CD4-positive, alpha-beta T cell treated with Interleukin-21 for 1 hour (primary cell): Measurements from ENCODE around the gene DIAPH2.
"Not testable (repeated sequence)": the region's sequence is repeated elsewhere in the genome, so short reads cannot be mapped to it uniquely, and the experiment has no call there.

Experiments used
- DNase-seq: peaks from one replicate; pipeline ENCODE4 v3.0.0-alpha.2; 2020

DIAPH2 gene

DNA sequence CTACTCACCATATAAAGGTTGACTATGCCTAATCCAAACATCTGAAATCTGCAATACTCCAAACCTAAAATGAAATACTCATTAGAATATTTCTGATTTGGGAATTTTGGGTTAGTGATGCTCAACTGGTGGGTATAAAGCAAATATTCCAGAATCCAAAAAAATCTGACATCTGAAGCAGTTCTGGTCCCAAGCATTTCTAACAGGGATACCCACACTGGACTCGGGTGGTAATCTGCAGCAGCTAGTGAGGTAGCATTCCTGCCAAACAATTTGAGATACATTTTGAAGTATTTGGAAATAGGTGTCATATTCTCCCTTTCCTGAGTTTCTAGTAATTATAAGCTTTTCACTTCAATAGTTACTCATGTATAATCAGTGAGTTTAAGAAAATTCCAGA lies 149.5 kb downstream of the DIAPH2 start:
- DNase-seq = no peak

DNA sequence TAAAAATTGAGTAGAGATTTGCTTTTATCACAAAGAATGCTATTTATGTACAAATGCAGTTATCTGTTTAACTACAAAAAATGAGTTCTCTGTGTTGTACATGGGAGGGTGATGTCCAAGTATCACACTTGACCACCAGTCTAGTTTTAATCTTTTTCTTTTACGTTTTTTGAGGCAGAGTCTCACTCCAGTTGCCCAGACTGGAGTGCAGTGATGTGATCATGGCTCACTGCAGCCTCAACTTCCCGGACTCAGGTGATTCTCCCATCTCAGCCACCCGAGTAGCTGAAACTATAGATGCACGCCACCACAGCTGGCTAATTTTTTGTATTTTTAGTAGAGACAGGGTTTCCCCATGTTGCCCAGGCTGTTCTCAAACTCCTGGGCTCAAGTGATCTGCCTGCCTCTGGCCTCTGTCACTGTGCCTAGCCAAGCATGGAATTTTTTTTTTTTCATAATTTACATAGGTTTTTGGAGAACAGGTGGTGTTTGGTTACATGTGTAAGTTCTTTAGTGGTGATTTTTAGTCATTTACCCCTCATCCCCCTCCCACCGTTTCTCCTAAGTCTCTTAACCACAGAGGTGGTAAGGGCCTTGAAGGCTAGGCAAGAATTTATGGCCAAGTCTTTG lies 151.1 kb downstream of the DIAPH2 start:
- no peak for DNase-seq

DNA sequence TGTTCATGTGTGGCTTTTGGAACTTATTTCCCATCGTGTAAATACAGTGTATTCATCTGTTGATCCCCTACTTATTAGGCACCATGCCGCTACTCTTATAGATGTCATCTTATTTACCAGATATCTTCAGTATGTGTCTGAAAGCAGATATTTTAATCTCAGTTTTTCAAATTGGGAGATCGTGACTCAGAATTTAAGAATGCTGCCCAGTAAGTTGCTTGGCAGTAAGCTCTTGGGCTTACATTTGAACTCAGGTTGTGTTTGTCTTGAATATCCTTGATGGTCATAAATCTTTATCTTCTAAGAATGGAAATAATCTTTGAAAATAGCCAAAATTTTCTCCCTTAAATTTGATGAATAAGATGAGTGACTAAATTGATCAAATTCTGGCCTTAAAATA lies 153.2 kb downstream of the DIAPH2 start:
- DNase-seq = no peak

DNA sequence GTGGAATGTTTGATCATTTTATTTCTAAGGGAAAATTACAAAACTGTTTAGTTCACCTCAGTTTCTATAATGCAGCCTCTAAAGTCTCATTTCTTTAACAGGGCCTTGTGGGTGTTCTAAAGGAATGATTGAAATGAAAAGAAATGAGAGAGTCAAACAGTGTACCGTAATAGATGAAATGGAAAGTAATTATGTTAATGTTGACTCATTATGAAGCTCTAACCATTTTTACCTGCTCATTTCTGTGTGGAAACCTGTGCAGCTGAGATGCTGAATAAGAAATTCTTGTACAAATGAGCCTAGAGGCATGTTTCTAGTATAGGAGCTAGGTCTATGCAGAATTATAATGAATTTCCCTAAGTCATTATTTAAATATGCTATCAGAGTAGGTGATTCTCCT lies 153.9 kb downstream of the DIAPH2 start:
- DNase-seq = no peak

DNA sequence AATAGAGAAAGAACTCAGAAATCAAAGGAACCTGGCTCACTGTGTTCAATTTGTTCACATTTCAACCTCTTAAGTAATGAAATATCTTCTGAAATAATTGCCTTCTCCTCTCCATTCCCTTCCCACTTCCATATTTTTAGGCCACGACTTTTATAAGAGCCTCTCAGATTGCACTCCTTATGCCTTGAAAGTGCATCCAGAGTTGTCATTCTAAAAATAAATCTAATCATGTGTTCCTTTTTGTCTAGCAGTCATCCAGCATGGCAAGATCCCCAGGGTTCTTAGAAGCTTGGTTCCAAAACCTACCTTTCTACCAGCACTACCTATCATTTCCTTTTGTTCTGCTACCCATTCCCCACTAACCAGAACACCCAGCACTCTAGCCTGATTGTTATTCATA lies 156.7 kb downstream of the DIAPH2 start:
- DNase-seq = no peak

DNA sequence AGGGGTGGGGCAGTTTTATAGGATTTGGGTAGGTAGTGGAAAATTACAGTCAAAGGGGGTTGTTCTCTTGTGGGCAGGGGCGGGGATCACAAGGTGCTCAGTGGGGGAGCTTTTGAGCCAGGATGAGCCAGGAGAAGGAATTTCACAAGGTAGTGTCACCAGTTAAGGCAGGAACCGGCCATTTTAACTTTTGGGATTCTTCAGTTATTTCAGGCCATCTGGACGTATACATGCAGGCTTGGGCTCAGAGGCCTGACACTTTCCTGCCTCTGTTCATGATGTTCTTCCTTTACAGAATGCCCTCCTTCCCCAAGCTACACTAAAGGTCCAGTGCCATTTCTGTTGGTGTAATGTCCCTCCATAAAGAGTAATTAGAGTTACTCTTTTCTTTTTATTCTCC lies 157.2 kb downstream of the DIAPH2 start:
- not testable (repeated sequence) for DNase-seq

DNA sequence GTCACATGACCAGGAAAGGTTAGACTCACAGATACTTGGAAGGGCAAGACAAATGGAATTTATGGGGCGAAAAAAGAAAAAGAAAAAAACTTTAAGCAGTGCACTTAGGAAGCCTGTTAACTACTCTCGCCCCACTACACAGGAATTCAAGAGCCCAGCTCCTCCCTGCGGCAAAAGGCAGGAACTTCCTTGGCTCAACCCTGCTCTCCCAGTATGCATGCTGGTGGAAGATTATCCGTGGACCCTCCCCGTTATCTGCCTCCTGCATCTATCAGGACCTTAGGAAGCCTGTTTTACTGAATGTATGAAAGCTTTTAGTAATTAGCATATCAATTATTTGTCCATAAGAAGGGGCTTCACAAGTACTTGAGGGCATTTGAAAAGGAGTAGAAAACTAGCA lies 158.9 kb downstream of the DIAPH2 start:
- no peak for DNase-seq

DNA sequence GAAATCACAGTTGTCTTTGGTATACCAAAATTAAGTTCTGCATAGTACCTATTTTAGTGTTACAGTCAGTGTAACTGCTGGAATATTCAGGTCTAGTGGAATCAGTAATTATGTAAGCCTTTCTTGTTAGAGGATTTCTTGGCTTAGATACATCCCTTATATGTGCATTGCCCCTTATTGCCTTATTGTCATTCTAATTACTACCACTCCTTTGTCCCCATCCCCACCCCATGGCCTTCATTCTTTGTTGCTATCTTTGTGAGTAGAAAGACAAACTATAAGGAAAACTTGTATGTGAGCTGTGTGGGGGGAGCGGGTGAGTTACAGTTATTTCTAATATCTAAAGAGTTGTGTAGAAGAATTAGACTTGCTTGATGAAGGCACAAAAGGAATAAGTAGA lies 162.2 kb downstream of the DIAPH2 start:
- DNase-seq = no peak

DNA sequence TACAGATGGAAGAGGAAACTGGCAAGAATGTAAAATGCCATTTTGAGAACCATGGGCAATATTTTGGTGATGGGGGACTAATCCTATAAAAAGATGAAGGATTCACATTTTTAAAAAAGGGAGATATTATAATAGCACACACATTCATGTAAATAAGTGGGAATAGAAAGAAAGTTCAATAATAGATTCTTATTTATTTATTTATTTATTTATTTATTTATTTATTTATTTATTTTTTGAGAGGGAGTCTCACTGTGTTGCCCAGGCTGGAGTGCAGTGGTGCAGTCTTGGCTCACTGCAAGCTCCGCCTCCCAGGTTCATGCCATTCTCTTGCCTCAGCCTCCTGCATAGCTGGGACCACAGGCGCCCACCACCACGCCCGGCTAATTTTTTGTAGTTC lies 174.8 kb downstream of the DIAPH2 start:
- DNase-seq = not testable (repeated sequence)

DNA sequence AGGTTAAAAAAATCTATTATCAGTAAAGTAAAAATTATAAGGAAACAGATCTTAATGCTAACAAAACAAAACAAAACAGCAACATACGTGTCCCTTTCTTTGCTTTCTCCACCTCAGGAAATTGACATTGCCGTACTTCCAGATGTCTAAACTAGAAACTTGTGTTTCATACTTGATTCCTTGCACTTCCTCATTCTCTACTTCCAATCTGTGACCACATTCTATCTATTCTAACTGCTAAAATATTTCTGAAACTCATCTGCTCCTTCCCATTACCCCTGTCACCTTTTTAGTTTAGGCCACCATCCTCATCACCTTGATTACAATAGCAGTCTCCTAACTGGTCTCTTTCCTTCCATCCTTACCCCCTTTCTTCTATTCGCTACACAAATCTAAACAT lies 176.6 kb downstream of the DIAPH2 start:
- DNase-seq = no peak

DNA sequence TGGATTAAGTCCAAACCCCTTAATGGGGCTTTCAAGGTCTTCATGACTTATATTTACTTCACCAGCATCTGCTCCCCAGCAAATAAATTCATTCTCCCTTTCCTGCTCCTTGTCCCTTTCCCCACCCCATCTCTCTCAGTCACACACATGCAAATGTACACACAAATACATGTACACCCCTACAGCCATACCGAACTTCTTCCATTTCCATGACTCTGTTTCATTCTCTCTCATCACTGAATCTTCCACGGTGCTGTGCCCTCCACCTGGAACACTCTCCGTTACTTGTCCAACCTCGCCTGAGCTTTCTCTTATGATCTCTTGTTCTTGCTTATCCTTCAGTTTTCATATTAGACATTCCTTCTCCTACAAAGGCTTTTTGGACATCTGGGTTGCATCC lies 177.0 kb downstream of the DIAPH2 start:
- no peak for DNase-seq

DNA sequence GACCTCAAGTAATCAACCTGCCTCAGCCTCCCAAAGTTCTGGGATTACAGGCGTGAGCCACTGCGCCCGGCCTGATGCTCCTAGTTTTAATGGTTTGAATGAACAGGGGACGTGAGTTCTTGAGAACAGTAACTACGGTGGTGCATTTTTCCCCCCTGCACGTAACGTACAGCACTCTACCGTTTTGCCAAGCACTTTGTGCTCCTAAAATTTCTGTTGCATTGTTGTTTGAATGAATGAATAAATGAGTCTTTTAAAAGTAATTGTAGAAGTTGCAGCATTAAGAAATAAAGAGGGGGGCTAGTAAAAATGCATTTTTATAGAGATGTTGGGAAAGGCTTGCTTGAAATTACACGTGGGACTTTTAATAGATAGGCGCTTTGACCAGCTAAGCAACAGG lies 199.0 kb downstream of the DIAPH2 start, which contains the start of gene RPA4:
Gene RPA4 (plus strand): TSS at position 301 of the 400 bp plus-strand sequence. CDS start 403 bp downstream, outside the sequence.
- no peak for DNase-seq

DNA sequence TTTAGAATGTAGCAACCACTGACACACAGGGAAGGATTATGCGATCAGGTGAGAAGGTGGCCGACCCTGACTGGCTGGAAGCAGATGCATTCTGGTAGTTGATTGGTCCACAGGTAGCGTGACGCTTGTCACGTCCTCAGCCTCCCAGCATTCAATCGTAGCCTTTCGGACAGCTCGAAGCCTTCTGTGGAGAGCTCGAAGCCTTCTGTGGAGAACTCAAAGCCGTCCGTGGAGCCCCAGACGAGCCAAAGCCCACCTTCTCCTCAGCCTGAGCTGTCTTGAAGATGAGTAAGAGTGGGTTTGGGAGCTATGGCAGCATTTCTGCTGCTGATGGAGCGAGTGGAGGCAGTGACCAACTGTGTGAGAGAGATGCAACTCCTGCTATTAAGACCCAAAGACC lies 199.4 kb downstream of the DIAPH2 start:
- no peak for DNase-seq

DNA sequence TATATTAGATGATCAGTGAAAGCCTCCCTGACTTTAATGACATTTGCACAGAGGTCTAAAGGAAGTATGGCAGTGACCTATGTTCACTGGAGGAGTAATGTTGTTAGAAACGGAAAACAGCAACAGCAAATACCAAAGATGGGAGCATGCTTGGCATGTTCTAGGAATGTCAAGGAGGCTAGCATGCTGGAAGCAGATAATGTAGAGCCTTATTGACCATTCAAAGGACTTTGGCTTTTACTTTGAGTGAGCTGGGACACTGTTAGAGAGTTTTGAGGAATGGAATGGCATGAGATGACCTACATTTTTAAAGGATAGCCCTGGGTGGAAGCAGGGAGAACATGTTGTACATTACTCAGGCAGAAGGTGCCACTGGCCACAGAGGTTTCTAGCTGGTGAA lies 205.1 kb downstream of the DIAPH2 start:
- no peak for DNase-seq

DNA sequence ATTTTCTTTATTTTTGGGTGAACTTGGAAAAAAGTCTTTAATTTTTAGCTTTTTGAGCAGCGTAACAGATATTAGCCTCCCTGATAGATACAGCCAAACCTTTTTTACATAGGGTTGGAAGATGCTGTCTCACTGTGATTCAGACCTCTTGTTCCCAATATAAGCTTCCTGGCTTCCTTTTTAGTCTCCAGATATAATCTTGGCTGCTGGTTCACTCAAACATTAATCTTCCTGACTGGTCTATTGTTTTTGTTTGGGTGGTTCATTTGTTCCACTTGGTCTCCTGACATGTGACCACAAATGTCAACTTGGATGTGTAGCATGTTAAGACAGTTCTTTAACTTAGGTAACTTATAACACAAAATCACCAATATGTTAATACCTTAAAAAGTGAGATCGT lies 222.1 kb downstream of the DIAPH2 start:
- DNase-seq = no peak

DNA sequence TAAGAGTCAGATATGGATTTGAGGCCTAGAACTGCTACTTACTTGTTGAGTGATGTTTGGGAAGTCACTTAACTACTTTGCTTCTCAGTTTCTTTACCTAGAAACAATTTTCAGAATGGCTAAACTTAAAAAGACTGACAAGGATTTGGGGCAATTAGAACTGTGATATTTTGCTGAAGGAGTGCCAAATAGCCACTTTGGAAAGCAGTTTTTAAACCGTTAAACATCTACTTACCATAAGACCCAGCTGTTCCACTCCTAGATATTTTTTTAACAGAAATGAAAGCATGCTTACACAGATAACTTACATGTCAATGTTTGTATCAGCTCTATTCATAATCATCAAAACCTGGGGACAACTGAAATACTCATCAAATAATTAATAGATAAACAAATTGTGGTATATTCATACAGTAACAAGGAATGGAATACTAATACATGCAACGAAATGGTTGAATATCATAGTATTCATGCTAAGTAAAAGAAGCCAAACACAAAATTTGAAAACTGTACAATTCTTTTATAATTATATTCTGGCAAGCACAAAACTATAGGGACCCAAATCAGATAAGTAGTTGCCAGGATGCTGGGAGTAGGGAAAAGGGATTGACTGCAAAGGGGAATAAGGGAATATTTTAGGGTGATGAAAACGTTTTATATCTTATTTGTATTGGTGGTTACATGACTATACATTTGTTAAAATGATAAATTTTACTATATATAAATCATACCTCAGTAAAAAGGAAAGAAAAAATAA lies 223.1 kb downstream of the DIAPH2 start:
- no peak for DNase-seq

DNA sequence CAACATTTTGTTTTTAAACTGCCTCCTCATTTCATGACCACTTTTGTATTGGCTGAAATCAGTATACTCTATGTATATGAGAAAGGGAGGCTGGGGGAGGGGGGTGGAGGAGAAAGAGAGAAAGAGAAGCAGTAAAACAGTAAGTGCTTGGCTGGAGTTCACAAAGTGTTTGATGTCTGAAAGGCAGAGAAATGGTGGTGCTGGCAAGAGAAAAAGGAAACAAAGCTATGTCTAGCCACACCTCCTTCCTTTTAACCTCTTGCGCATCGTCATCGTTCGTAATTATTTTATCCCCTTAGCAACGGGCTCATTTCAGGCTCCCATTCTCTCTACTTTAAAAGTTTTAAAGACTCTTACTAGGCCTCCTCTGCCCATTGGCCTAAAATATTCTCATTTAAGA lies 224.6 kb downstream of the DIAPH2 start:
- DNase-seq = no peak

DNA sequence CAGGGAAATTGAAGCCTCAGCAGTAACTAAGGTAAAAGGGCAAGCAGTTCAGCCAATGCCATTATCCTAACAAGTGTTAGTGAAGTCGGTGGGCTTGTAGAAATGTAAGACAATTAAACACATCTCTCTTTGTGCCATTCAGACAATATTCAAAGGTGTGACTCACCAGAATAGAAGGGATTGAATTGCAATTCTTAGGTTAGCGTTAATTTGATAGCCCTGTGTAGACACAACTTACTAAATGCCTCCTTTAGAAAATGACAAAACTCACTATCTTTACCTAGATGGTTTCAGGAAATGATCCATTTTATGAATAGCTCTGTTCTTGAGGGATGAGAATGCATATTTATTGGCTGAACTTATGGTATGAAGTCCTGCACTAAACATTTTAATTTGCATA lies 234.2 kb downstream of the DIAPH2 start:
- no peak for DNase-seq

DNA sequence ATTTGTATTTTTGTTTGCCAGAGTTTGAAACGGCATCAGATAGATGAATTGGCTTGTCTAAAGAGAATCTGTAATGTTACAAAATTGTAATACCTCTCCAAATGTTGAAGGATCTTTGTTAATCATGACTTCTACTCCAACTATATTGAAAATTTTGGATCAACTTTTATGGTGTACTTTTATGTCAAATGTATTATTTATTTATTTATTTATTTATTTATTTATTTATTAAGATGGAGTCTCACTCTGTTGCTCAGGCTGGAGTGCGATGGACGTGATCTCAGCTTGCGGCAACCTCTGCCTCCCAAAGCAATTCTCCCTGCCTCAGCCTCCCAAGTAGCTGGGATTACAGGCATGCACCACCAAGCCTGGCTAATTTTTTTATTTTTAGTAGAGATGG lies 235.0 kb downstream of the DIAPH2 start:
- no peak for DNase-seq

DNA sequence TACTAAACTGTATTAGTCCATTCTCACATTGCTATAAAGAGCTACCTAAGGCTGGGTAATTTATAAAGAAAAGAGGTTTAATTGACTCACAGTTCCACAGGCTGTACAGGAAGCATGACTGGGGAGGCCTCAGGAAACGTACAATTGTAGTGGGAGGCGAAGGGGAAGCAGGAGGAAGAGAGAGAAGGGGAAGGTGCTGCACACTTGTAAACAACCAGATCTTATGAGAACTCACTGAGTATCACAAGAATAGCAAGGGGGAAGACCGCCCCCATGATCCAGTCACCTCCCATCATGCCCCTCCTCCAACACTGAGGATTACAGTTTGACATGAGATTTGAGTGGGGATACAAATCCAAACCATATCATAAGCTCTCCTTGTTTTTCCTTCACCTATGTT lies 239.9 kb downstream of the DIAPH2 start:
- DNase-seq = no peak

DNA sequence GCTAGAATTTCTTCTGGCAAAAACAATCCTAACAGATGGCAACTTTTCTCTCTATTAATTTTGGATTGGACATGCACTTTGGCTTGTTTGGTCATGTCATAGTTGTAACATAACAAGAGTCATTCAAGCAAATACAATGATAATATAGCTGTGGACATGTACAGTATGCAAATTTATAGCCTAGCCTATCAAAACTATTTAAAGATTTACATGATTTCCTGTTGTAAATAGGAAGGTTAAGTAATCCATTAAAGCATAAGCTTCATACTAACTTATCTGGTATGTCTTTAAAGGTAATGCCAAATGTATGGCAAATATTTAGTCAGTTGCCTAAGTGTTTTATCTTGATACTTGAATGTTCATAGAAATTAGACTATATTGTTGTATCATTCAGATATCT lies 244.4 kb downstream of the DIAPH2 start:
- no peak for DNase-seq

DNA sequence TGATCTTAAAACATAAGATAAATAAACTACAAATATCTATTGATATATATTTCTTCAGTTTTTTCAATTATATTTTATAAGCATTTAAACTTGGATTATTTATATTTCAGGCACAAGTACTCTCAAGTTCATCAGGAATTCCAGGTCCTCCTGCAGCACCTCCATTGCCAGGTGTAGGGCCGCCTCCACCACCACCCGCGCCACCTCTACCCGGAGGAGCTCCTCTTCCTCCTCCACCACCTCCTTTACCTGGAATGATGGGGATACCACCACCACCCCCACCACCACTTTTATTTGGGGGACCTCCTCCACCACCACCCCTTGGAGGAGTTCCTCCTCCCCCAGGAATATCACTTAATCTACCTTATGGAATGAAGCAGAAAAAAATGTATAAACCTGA lies 273.1 kb downstream of the DIAPH2 start:
- DNase-seq = no peak

DNA sequence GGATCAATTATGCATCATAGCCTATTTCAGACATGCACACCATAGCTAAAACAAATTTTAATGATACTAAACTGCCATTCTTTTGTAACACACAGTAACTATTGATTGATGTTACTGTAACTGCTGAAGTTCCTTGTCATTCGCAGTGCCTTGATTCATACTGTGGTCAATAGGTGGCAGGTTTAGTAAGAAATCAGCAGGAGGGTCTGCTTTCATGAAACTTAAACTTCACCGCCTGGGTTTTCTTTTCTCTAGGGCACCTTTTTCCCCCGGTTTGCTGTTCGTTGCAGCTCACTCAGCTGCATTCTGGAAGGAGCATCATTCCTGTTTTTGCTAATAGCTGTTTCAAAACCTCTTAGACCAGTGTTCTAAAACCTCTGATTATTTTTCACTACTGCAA lies 287.2 kb downstream of the DIAPH2 start:
- no peak for DNase-seq

DNA sequence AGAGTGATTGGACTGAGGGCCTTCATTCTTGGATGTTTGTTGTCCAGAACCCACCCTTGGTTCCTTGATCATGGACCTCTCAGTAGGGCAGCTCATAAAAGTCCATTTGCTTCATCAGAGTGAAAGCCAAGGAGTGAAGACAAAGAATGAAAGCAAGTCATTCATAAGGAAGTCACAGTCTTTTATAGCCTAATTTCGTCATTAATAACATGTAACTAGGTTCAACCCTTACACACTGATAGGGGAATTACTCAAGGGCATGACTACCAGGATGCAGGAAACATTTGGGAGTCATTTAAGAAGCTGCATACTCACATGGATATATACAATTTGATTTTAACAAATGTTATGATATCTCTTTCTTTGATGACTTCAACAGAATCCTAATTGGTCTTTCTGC lies 294.3 kb downstream of the DIAPH2 start:
- DNase-seq = no peak

DNA sequence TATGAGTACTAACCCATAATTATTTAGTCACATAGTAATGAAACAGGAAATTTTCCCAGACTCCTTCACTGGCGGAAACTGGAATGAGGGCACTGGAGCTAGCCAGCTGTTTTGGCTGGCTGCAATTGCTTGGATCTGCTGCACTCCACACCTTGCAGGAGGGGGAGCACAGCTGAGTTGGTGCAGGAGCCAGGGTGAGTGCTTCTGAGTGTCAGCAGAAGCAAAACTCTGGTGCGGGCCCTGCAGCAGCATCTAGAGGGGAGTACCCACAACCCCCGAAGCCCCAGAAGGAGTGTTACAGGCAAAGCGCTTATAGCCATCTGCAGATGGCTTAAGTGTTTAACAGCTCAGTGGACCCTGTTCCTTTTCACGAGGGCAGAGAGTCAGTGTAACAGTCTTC lies 295.1 kb downstream of the DIAPH2 start:
- DNase-seq = no peak
